HG03159 (cell line): Measurements from ENCODE around the gene NLK.
"Not testable (repeated sequence)": the region's sequence is repeated elsewhere in the genome, so short reads cannot be mapped to it uniquely, and the experiment has no call there.

Source experiments
- ATAC-seq: cut with Tn5 transposase; IDR thresholded peaks from one replicate; pipeline ENCODE4 v1.9.1; 2021; ENCODE audit warnings: mild to moderate bottlenecking, moderate library complexity; ENCODE audit not compliant: unreplicated experiment

Gene NLK

GRCh38 chr17:28228109-28228840 lies 185.8 kb downstream of the NLK start:
- no peak for ATAC-seq

GRCh38 chr17:28228986-28229729 lies 186.7 kb downstream of the NLK start:
- no peak for ATAC-seq

GRCh38 chr17:28230011-28230410 lies 187.5 kb downstream of the NLK start:
- ATAC-seq: no peak

GRCh38 chr17:28230607-28231006 lies 188.1 kb downstream of the NLK start:
- not testable (repeated sequence) for ATAC-seq

- not testable (repeated sequence) for ATAC-seq
Observed at GRCh38 chr17:28231624-28232023, 189.1 kb downstream of the NLK start.

- ATAC-seq: not testable (repeated sequence)
Observed at GRCh38 chr17:28232966-28233870, 190.7 kb downstream of the NLK start.

- not testable (repeated sequence) for ATAC-seq
Observed at GRCh38 chr17:28233872-28234856, 191.7 kb downstream of the NLK start.

GRCh38 chr17:28235066-28235700 lies 192.7 kb downstream of the NLK start:
- not testable (repeated sequence) for ATAC-seq

GRCh38 chr17:28236033-28236653 lies 193.7 kb downstream of the NLK start:
- not testable (repeated sequence) for ATAC-seq

GRCh38 chr17:28238547-28239270 lies 196.2 kb downstream of the NLK start:
- ATAC-seq: not testable (repeated sequence)

- no peak for ATAC-seq
Observed at GRCh38 chr17:28239271-28239624, 196.8 kb downstream of the NLK start.

- ATAC-seq: no peak
Observed at GRCh38 chr17:28240688-28241340, 198.3 kb downstream of the NLK start.

- ATAC-seq: no peak
Observed at GRCh38 chr17:28242791-28243190, 200.3 kb downstream of the NLK start.

- not testable (repeated sequence) for ATAC-seq
Observed at GRCh38 chr17:28243268-28243667, 200.8 kb downstream of the NLK start.

- ATAC-seq: no peak
Observed at GRCh38 chr17:28244446-28244845, 202.0 kb downstream of the NLK start.
